Measurements from ENCODE around the gene MAP2. TPM values are rescaled to one million over a fixed set of nuclear protein-coding genes. Genes with fewer than 3 reads are reported as not detected.

MAP2 gene
- total RNA-seq, 1 donor from 2014 or later: 7.2 TPM

DNA sequence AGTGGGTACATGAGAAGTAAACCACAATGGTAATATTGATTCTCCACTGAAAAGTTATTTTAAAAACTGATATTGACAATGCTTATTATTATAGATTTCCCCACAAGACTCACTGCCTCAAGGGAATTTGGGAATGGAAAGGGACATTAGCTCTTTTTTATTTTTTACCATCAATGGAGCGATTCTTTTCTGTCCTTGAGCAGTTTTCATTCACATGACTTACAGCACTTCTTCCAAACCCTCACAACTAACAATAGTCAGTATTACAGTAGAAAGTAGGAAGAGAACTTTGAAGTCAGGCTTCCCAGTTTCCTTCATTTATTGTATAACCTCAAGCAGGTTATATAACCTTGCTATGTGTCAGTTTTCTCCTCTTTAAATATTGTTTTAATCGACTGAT lies 343.5 kb downstream of the MAP2 start:
- Mint-ChIP-seq H3K4me1 (ENCODE audit: unreplicated experiment) (peaks cover 5% of the 10 kb centered on the region), H3K27ac (ENCODE audit: unreplicated experiment) (no peak overlapping the region), H3K9me3 (ENCODE audit: unreplicated experiment) (no peaks in the 10 kb centered on the region), H3K27me3 (ENCODE audit: unreplicated experiment) (peaks cover 13% of the 10 kb centered on the region), H3K36me3 (ENCODE audit: unreplicated experiment) (no peaks in the 10 kb centered on the region), H3K4me3 (ENCODE audit: unreplicated experiment) (no peak overlapping the region)
- DNase-seq (ENCODE audit: extremely low spot score, unreplicated experiment): no peak
- TF ChIP-seq CTCF (IDR thresholded peaks at IDR 0.05): no peak

- peaks cover 5% of the 10 kb centered on the region for H3K4me1 Mint-ChIP-seq (ENCODE audit: unreplicated experiment)
- no peak for DNase-seq (ENCODE audit: extremely low spot score, unreplicated experiment)
- no peaks in the 10 kb centered on the region for H3K36me3 Mint-ChIP-seq (ENCODE audit: unreplicated experiment)
- H3K27ac Mint-ChIP-seq (ENCODE audit: unreplicated experiment): no peak overlapping the region
- no peaks in the 10 kb centered on the region for H3K9me3 Mint-ChIP-seq (ENCODE audit: unreplicated experiment)
- TF ChIP-seq CTCF (IDR thresholded peaks at IDR 0.05): no peak
- peaks cover 23% of the 10 kb centered on the region for H3K27me3 Mint-ChIP-seq (ENCODE audit: unreplicated experiment)
- no peak overlapping the region for H3K4me3 Mint-ChIP-seq (ENCODE audit: unreplicated experiment)
Observed at GRCh38 chr2:209768557-209768956, 344.7 kb downstream of the MAP2 start.

GRCh38 chr2:209771474-209772289 lies 347.8 kb downstream of the MAP2 start, which contains the start of gene UNC80:
Gene UNC80, plus strand, starts transcription at chr2:209771832. Its CDS starts 241 bp downstream, at chr2:209772073.
- DNase-seq (ENCODE audit: extremely low spot score, unreplicated experiment): peak; percentile 93
- peaks cover 27% of the 10 kb centered on the region for H3K27me3 Mint-ChIP-seq (ENCODE audit: unreplicated experiment)
- H3K27ac Mint-ChIP-seq (ENCODE audit: unreplicated experiment): no peak within 1 kb of the TSS
- H3K4me3 Mint-ChIP-seq (ENCODE audit: unreplicated experiment): peak within 1 kb of the TSS; percentile 68
- no peaks in the 10 kb centered on the region for H3K36me3 Mint-ChIP-seq (ENCODE audit: unreplicated experiment)
- no peaks in the 10 kb centered on the region for H3K9me3 Mint-ChIP-seq (ENCODE audit: unreplicated experiment)
- TF ChIP-seq CTCF (IDR thresholded peaks at IDR 0.05): no peak
- H3K4me1 Mint-ChIP-seq (ENCODE audit: unreplicated experiment): peaks cover 5% of the 10 kb centered on the region

DNA sequence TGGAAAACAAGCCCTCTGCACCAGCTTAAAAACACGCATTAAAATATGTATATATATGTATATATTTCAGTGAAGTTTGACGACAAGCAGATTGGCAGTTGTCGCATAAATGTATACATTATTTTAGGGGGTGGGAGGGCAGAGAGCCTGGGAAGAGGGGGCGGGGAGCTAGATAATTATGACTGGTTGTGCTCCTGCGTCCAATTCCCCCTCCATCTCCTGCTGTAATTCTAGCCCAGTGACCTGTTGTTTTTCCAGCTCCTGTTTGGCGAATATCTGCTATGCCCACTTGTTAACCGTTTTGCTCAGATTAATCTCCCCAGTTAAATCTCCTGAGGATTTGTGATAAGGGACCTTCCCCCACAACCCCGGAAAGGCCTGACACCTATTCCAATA lies 348.4 kb downstream of the MAP2 start:
- H3K9me3 Mint-ChIP-seq (ENCODE audit: unreplicated experiment): no peaks in the 10 kb centered on the region
- no peak for TF ChIP-seq CTCF (IDR thresholded peaks at IDR 0.05)
- no peak overlapping the region for H3K4me3 Mint-ChIP-seq (ENCODE audit: unreplicated experiment)
- no peak for DNase-seq (ENCODE audit: extremely low spot score, unreplicated experiment)
- no peak overlapping the region for H3K27ac Mint-ChIP-seq (ENCODE audit: unreplicated experiment)
- H3K36me3 Mint-ChIP-seq (ENCODE audit: unreplicated experiment): no peaks in the 10 kb centered on the region
- H3K27me3 Mint-ChIP-seq (ENCODE audit: unreplicated experiment): peaks cover 27% of the 10 kb centered on the region
- peaks cover 5% of the 10 kb centered on the region for H3K4me1 Mint-ChIP-seq (ENCODE audit: unreplicated experiment)

DNA sequence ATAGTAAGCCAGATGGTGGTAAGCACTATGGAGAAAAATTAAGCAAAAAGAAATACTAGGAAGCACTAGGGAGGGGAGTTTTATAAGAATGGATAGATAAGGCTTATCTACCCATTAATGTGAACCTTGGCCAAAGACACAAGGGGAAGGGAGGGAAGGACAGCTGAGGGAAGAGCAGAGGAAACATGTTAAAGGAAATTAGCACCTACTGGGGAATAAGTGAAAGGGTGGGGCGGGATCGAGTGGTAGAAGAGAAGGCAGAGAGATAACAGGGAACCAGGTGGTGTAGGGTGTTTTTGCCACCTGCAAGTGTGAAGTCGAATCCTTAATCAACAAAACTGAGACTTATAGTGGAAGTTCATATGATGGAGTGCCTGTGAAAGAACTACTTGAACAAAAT lies 349.5 kb downstream of the MAP2 start:
- no peak overlapping the region for H3K4me3 Mint-ChIP-seq (ENCODE audit: unreplicated experiment)
- no peak for DNase-seq (ENCODE audit: extremely low spot score, unreplicated experiment)
- H3K9me3 Mint-ChIP-seq (ENCODE audit: unreplicated experiment): no peaks in the 10 kb centered on the region
- H3K4me1 Mint-ChIP-seq (ENCODE audit: unreplicated experiment): peaks cover 5% of the 10 kb centered on the region
- no peak for TF ChIP-seq CTCF (IDR thresholded peaks at IDR 0.05)
- H3K27me3 Mint-ChIP-seq (ENCODE audit: unreplicated experiment): peaks cover 27% of the 10 kb centered on the region
- no peaks in the 10 kb centered on the region for H3K36me3 Mint-ChIP-seq (ENCODE audit: unreplicated experiment)
- H3K27ac Mint-ChIP-seq (ENCODE audit: unreplicated experiment): no peak overlapping the region

All from osteocyte (in vitro differentiated cells).